K562 (cell line): ENCODE measurements around the gene COL16A1.

Source experiments
- CTCF ChIP-seq, 3 experiments: IDR thresholded peaks in 2 of 3; conservative IDR thresholded peaks in 1 of 3; 2 replicates each; pipeline ENCODE4 v1.5.1; 2011 to 2012; ENCODE audit warnings: low read length in 3 of 3, mild to moderate bottlenecking in 3 of 3, control low read depth in 2 of 3, improper control_type of control experiment in 1 of 3, inconsistent platforms in 1 of 3, low read depth in 1 of 3, mixed read lengths in 1 of 3, moderate library complexity in 1 of 3; ENCODE audit not compliant: insufficient read depth in 2 of 3
- PHF20 ChIP-seq: fragments of 450-650 bp; IDR thresholded peaks from 2 replicates; pipeline ENCODE4 v1.6.1; 2018; ENCODE audit not compliant: partially characterized antibody
- ZC3H11A ChIP-seq: IDR thresholded peaks from 2 replicates; pipeline ENCODE4 v1.6.1; 2012; ENCODE audit warnings: low read depth, low read length, improper control_type of control experiment
- TF ChIP-seq, protein P1 (sequence below): fragments of 450-650 bp; IDR thresholded peaks from 2 replicates; pipeline ENCODE4 v1.6.1; 2016

DNA sequence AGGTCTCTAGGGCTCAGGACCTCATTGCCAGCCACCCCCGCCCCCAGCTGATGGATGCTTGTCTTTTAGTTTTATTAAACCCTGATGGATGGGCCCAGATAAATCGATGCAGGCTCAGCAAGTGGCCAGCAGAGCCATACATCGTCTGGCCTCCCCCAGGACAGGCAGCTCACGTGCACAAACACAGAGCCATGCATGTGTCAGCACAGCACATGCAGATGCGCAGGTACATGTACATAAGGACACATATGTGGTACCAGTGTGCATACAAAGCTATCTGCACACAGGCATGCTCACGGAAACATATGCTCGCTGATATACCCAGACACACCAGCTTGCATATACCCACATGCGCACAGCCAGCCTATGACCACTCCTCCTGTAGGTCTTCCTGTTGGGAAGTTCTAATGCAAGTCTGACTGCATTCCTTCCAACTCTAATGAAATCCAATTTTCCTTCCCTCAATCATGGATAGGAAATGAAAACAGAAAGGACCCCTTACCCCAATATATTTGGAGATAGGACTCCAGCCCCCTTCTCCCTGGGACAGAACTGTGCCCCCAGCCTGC is 897 bp downstream of the COL16A1 start:
- TF ChIP-seq, protein P1, sequence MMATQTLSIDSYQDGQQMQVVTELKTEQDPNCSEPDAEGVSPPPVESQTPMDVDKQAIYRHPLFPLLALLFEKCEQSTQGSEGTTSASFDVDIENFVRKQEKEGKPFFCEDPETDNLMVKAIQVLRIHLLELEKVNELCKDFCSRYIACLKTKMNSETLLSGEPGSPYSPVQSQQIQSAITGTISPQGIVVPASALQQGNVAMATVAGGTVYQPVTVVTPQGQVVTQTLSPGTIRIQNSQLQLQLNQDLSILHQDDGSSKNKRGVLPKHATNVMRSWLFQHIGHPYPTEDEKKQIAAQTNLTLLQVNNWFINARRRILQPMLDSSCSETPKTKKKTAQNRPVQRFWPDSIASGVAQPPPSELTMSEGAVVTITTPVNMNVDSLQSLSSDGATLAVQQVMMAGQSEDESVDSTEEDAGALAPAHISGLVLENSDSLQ = no peak
- no peak for TF ChIP-seq ZC3H11A
- no peak for TF ChIP-seq PHF20
- no peak for TF ChIP-seq CTCF (IDR thresholded peaks at IDR 0.05 in 2 of 3, conservative IDR thresholded peaks at IDR 0.05 in 1 of 3; ENCODE audit: insufficient read depth in 2 of 3, low read depth in 1 of 3, low read length in 3 of 3)
